Midbrain (tissue), 1 donor: Measurements from ENCODE around the gene CLEC4M.
"Not testable (repeated sequence)": the region's sequence is repeated elsewhere in the genome, so short reads cannot be mapped to it uniquely, and the experiment has no call there.

Experiments used
- DNase-seq: peaks from one replicate; lab custom pipeline; 2025; lab: John Stamatoyannopoulos, UW

Gene CLEC4M

GRCh38 chr19:7740682-7741054 is 22.4 kb upstream of the CLEC4M start:
- DNase-seq: no peak

- DNase-seq: no peak
These were observed 20.5 kb upstream of the CLEC4M start for GRCh38 chr19:7742575-7742974.

- DNase-seq: no peak
These were observed 20.1 kb upstream of the CLEC4M start for GRCh38 chr19:7742991-7743390.

- no peak for DNase-seq
These were observed 19.6 kb upstream of the CLEC4M start for GRCh38 chr19:7743425-7743841.

- no peak for DNase-seq
These were observed 18.8 kb upstream of the CLEC4M start for GRCh38 chr19:7744199-7744786.

- no peak for DNase-seq
These were observed 18.0 kb upstream of the CLEC4M start for GRCh38 chr19:7744871-7745650.

GRCh38 chr19:7746306-7746705 is 16.7 kb upstream of the CLEC4M start:
- not testable (repeated sequence) for DNase-seq

GRCh38 chr19:7746903-7747884 is 15.8 kb upstream of the CLEC4M start, which contains the start of gene CD209:
Gene CD209, minus strand, starts transcription at chr19:7747534. Its CDS starts 23 bp downstream, at chr19:7747511.
- no peak for DNase-seq

GRCh38 chr19:7748171-7748570 is 14.9 kb upstream of the CLEC4M start:
- DNase-seq: no peak

- no peak for DNase-seq
These were observed 14.3 kb upstream of the CLEC4M start for GRCh38 chr19:7748756-7749155.

GRCh38 chr19:7751157-7751783 is 11.8 kb upstream of the CLEC4M start:
- no peak for DNase-seq

- DNase-seq: no peak
These were observed 6.8 kb upstream of the CLEC4M start for GRCh38 chr19:7756258-7756657.

- no peak for DNase-seq
These were observed 5.7 kb upstream of the CLEC4M start for GRCh38 chr19:7757358-7757757.

- DNase-seq: no peak
These were observed 3.9 kb upstream of the CLEC4M start for GRCh38 chr19:7759156-7759555.

- DNase-seq: no peak
These were observed 653 bp downstream of the CLEC4M start for GRCh38 chr19:7763696-7764095.

- DNase-seq: not testable (repeated sequence)
These were observed 1.1 kb downstream of the CLEC4M start for GRCh38 chr19:7764157-7764556.

- DNase-seq: not testable (repeated sequence)
These were observed 2.0 kb downstream of the CLEC4M start for GRCh38 chr19:7765043-7765442.

GRCh38 chr19:7766535-7766934 is 3.5 kb downstream of the CLEC4M start:
- no peak for DNase-seq

GRCh38 chr19:7767487-7767886 is 4.4 kb downstream of the CLEC4M start:
- no peak for DNase-seq

- DNase-seq: no peak
These were observed 6.1 kb downstream of the CLEC4M start for GRCh38 chr19:7769171-7769570.

- DNase-seq: no peak
These were observed 8.0 kb downstream of the CLEC4M start for GRCh38 chr19:7771072-7771471.

GRCh38 chr19:7772752-7773291 is 9.8 kb downstream of the CLEC4M start:
- DNase-seq: no peak
